HCT116 (cell line): ENCODE results near the gene ZCCHC2. TPM values are rescaled to one million over a fixed set of nuclear protein-coding genes. Genes with fewer than 3 reads are reported as not detected.

Experiments
- ATAC-seq: fragments of 200-7000 bp; cut with Tn5 transposase; 2 replicates; pipeline ENCODE4 v1.9.1; 2020; ENCODE audit warnings: mild to moderate bottlenecking, moderate library complexity
- BruUV-seq: library from RNA; stranded (reverse); fragments of 400-500 nt; replicated peaks from 2 replicates; lab custom pipeline; 2021; lab: Mats Ljungman, UMichigan
- CTCF ChIA-PET: fragments of 300-600 bp; sonication (Branson Sonifier 250); formaldehyde crosslinking; loops from one replicate; lab custom pipeline; 2021; ENCODE audit warnings: antibody characterized with exemption; lab: Charles Lee
- POLR2A ChIA-PET: fragments of 300-600, 350-600 bp; sonication (Branson Sonifier 250); formaldehyde crosslinking; loops from one replicate; lab custom pipeline; 2021; ENCODE audit warnings: antibody characterized with exemption; lab: Charles Lee
- RAD21 ChIA-PET, 2 experiments: fragments of 300-600 bp; sonication (Branson Sonifier 250); formaldehyde crosslinking; loops; one replicate each; lab custom pipeline; 2023; ENCODE audit warnings: low total read pairs in 2 of 2; ENCODE audit not compliant: uncharacterized antibody in 2 of 2, unreplicated experiment in 2 of 2, low non-redundant PET in 1 of 2; lab: Charles Lee
- DNase-seq: peaks from one replicate; pipeline ENCODE4 v3.0.0-alpha.2; 2010; ENCODE audit warnings: low read depth, low spot score
- H2AFZ ChIP-seq: fragments of 200-600 bp; shearing (Covaris generic), sonication (generic); 2 replicates; pipeline ENCODE4 v1.6.1; 2017; ENCODE audit warnings: low read depth, mixed run types, mixed read lengths, antibody characterized with exemption, low read length; ENCODE audit not compliant: poor library complexity, severe bottlenecking
- H3K27ac ChIP-seq: 2 replicates; pipeline ENCODE4 v1.5.1; 2012; ENCODE audit warnings: low read depth, low read length
- H3K27me3 ChIP-seq: fragments of 200-600 bp; sonication (generic); 2 replicates; pipeline ENCODE4 v1.6.1; 2016; ENCODE audit warnings: mixed run types, low read length, mixed read lengths; ENCODE audit not compliant: insufficient read depth
- H3K36me3 ChIP-seq, 2 experiments: fragments of 200-500 bp in 1 of 2; fragments of 200-600 bp in 1 of 2; sonication (Bioruptor generic) in 1 of 2; sonication (generic) in 1 of 2; 2 replicates each; pipeline versions ENCODE4 v1.5.1 to v1.6.1; 2014 to 2016; ENCODE audit warnings: low read length in 2 of 2, inconsistent platforms in 1 of 2, mixed read lengths in 1 of 2, mixed run types in 1 of 2; ENCODE audit not compliant: insufficient read depth in 2 of 2, control insufficient read depth in 1 of 2
- H3K4me1 ChIP-seq, 2 experiments: fragments of 200-600 bp in 1 of 2; sonication (generic) in 1 of 2; 2 replicates each; pipeline versions ENCODE4 v1.5.1 to v1.6.1; 2012 to 2017; ENCODE audit warnings: low read length in 2 of 2, inconsistent platforms in 1 of 2, mild to moderate bottlenecking in 1 of 2, mixed read lengths in 1 of 2, mixed run types in 1 of 2, moderate library complexity in 1 of 2; ENCODE audit not compliant: insufficient read depth in 2 of 2, control insufficient read depth in 1 of 2
- H3K4me2 ChIP-seq: fragments of 200-600 bp; sonication (generic); 2 replicates; pipeline ENCODE4 v1.6.1; 2017; ENCODE audit warnings: mixed run types, low read length, mixed read lengths
- H3K4me3 ChIP-seq, 2 experiments: fragments of 200-600 bp in 1 of 2; sonication (generic) in 1 of 2; replicated peaks in 1 of 2; 2 replicates each; pipeline ENCODE4 v1.5.1; 2011 to 2016; ENCODE audit warnings: low read length in 2 of 2, control low read depth in 1 of 2, low read depth in 1 of 2, mild to moderate bottlenecking in 1 of 2, mixed read lengths in 1 of 2, mixed run types in 1 of 2
- H3K79me2 ChIP-seq: fragments of 200-600 bp; sonication (generic); 2 replicates; pipeline ENCODE4 v1.6.1; 2017; ENCODE audit warnings: mild to moderate bottlenecking, mixed run types, low read length, moderate library complexity, mixed read lengths; ENCODE audit not compliant: insufficient read depth
- H3K9ac ChIP-seq: fragments of 200-600 bp; sonication (generic); 2 replicates; pipeline ENCODE4 v1.6.1; 2016; ENCODE audit warnings: low read length, mixed read lengths
- H3K9me2 ChIP-seq: fragments of 200-600 bp; sonication (generic), shearing (Covaris generic); 2 replicates; pipeline ENCODE4 v1.6.1; 2017; ENCODE audit warnings: mixed run types, mild to moderate bottlenecking, moderate library complexity; ENCODE audit not compliant: insufficient read depth
- H3K9me3 ChIP-seq, 2 experiments: fragments of 200-500 bp in 1 of 2; fragments of 200-600 bp in 1 of 2; sonication (Bioruptor generic) in 1 of 2; sonication (generic) in 1 of 2; 2 replicates each; pipeline ENCODE4 v1.6.1; 2014 to 2017; ENCODE audit warnings: low read length in 2 of 2, mixed read lengths in 2 of 2, inconsistent platforms in 1 of 2, low read depth in 1 of 2, mild to moderate bottlenecking in 1 of 2, mixed run types in 1 of 2, moderate library complexity in 1 of 2; ENCODE audit not compliant: control insufficient read depth in 1 of 2, insufficient read depth in 1 of 2
- H4K20me1 ChIP-seq: fragments of 200-600 bp; sonication (generic), shearing (Covaris generic); 2 replicates; pipeline ENCODE4 v1.6.1; 2017; ENCODE audit warnings: mixed run types, mild to moderate bottlenecking, moderate library complexity; ENCODE audit not compliant: insufficient read depth
- EGR1 ChIP-seq: IDR thresholded peaks from 2 replicates; pipeline ENCODE4 v1.6.1; 2012; ENCODE audit warnings: low read depth
- ELF1 ChIP-seq: IDR thresholded peaks from 2 replicates; pipeline ENCODE4 v1.6.1; 2012; ENCODE audit warnings: low read depth, borderline replicate concordance
- EZH2 ChIP-seq: fragments of 200-600 bp; sonication (generic); IDR thresholded peaks from 2 replicates; pipeline ENCODE4 v1.6.1; 2017; ENCODE audit warnings: antibody characterized with exemption, mixed run types
- FOSL1 ChIP-seq: IDR thresholded peaks from 2 replicates; pipeline ENCODE4 v1.6.1; 2012; ENCODE audit warnings: low read depth
- JUND ChIP-seq: IDR thresholded peaks from 2 replicates; pipeline ENCODE4 v1.6.1; 2012
- MAX ChIP-seq: IDR thresholded peaks from 2 replicates; pipeline ENCODE4 v1.6.1; 2012
- SP1 ChIP-seq: IDR thresholded peaks from 2 replicates; pipeline ENCODE4 v1.6.1; 2012; ENCODE audit warnings: low read depth
- TCF7L2 ChIP-seq: IDR thresholded peaks from 2 replicates; pipeline ENCODE4 v1.7.0; 2011; ENCODE audit warnings: borderline replicate concordance, inconsistent platforms; ENCODE audit not compliant: insufficient read depth, insufficient read length; ENCODE audit errors: extremely low read depth
- intact Hi-C: fragments of 100-400 bp; cut with micrococcal nuclease; formaldehyde crosslinking; loops from 2 replicates; pipeline ENCODE4 v1.10.0; 2022
- total RNA-seq: library from RNA; stranded (reverse); gene quantifications from one replicate; pipeline ENCODE4 v1.2.1, GENCODE V29; 2021; ENCODE audit not compliant: unreplicated experiment
- TF ChIP-seq, protein P1 (sequence below), 3 experiments: fragments of 200-600 bp in 1 of 3; sonication (generic) in 1 of 3; IDR thresholded peaks in 2 of 3; conservative IDR thresholded peaks in 1 of 3; 2 replicates each; pipeline ENCODE4 v1.5.1; 2012 to 2017; ENCODE audit warnings: low read depth in 2 of 3, low read length in 2 of 3, antibody characterized with exemption in 1 of 3, borderline replicate concordance in 1 of 3, control low read depth in 1 of 3, mild to moderate bottlenecking in 1 of 3, mixed read lengths in 1 of 3, mixed run types in 1 of 3, moderate library complexity in 1 of 3; ENCODE audit not compliant: insufficient read depth in 1 of 3
- TF ChIP-seq, protein P2 (sequence below): IDR thresholded peaks from 2 replicates; pipeline ENCODE4 v1.6.1; 2012

ZCCHC2 gene
- total RNA-seq, 1 experiment from 2014 or later, result 17.7 TPM

DNA sequence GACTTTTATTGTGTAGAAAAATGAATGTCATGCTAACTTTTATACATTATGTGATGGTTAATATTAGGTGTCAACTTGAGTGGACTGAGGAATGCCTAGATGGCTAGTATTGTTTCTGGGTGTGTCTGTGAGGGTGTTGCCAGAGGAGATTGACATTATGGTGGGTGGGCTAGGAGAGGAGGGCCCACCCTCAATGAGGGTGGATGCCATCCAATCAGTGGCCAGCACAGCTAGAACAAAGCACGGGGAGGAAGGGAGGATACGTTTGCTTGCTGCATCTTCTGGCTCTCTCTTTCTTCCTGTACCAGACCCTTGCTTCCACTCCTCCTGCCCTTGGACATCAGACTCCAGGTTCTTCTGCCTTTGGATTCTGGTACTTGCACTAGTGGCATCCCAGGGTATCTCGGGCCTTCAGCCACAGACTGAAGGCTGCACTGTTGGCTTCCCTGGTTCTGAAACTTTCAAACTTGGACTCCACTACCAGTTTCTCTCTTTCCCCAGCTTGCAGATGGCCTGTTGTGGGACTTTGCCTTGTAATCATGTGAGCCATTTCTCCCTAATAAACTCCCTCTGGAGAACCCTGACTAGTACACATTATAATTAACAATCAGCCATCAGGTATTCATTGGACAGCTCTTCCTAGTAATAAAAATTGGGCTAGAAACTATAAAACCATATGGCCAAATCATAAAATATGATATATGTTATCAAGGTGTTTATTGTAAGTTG is 31.7 kb upstream of the ZCCHC2 start:
- Histone ChIP-seq H4K20me1 (no peaks in the 10 kb centered on the region), H3K9me2 (no peaks in the 10 kb centered on the region)
- TF ChIP-seq FOSL1, result no peak
- TF ChIP-seq EGR1, result no peak
- no peak for TF ChIP-seq EZH2
- TF ChIP-seq TCF7L2, result no peak
- no peak for TF ChIP-seq JUND
- TF ChIP-seq, protein P1, sequence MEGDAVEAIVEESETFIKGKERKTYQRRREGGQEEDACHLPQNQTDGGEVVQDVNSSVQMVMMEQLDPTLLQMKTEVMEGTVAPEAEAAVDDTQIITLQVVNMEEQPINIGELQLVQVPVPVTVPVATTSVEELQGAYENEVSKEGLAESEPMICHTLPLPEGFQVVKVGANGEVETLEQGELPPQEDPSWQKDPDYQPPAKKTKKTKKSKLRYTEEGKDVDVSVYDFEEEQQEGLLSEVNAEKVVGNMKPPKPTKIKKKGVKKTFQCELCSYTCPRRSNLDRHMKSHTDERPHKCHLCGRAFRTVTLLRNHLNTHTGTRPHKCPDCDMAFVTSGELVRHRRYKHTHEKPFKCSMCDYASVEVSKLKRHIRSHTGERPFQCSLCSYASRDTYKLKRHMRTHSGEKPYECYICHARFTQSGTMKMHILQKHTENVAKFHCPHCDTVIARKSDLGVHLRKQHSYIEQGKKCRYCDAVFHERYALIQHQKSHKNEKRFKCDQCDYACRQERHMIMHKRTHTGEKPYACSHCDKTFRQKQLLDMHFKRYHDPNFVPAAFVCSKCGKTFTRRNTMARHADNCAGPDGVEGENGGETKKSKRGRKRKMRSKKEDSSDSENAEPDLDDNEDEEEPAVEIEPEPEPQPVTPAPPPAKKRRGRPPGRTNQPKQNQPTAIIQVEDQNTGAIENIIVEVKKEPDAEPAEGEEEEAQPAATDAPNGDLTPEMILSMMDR (IDR thresholded peaks at IDR 0.05 in 2 of 3, conservative IDR thresholded peaks at IDR 0.05 in 1 of 3; ENCODE audit: borderline replicate concordance in 1 of 3, insufficient read depth in 1 of 3, low read depth in 2 of 3, low read length in 2 of 3), result no peak
- no peak for TF ChIP-seq SP1
- TF ChIP-seq MAX, result no peak
- TF ChIP-seq, protein P2, sequence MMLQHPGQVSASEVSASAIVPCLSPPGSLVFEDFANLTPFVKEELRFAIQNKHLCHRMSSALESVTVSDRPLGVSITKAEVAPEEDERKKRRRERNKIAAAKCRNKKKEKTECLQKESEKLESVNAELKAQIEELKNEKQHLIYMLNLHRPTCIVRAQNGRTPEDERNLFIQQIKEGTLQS, result no peak
- no peak for TF ChIP-seq ELF1
- TF ChIP-seq, all 23 proteins: peak for 0
- H3K4me2 ChIP-seq, result no peak overlapping the region
- H3K27ac ChIP-seq, result no peak overlapping the region
- no TSS peak for BruUV-seq
- DNase-seq (no peak), ATAC-seq (no peak)
- H3K4me3 ChIP-seq, result no peak overlapping the region
- no peaks in the 10 kb centered on the region for H3K27me3 ChIP-seq
- H3K4me1 ChIP-seq, result peaks cover 10 to 12% of the 10 kb centered on the region in 2 experiments
- ChIA-PET RAD21 (no interaction called here), CTCF (no interaction called here), POLR2A (no interaction called here)
- intact Hi-C loops, result no loop called here
- H3K79me2 ChIP-seq, result no peaks in the 10 kb centered on the region
- no peaks in the 10 kb centered on the region for H3K36me3 ChIP-seq
- no peaks in the 10 kb centered on the region for H3K9me3 ChIP-seq
- no peak overlapping the region for H2AFZ ChIP-seq
- H3K9ac ChIP-seq, result no peak overlapping the region
